Measurements from ENCODE around the gene SHE.

DNA sequence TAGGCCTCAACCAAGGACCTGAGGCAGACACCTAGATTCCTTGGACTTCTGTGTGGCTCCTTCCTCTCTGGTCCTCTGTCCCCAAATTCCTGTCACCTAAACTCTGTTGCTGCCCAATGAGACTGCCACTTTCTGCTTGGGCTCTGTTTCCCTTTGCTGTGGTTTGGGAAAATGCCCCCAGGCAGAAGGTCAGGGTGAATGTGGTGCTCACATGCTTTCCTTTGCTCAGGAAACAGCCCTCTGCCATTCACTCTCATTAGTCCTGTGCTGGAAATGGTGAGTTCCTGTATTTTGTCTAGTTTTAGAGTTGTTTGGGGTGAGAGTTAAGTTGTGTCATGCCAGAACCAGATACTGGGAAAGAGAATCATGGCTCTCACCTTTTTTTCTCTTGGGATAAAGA lies 22.7 kb upstream of the SHE start:
- TF ChIP-seq YY1 (IDR thresholded peaks at IDR 0.05) (no peak), RAD21 (IDR thresholded peaks at IDR 0.05) (no peak), TAF1 (conservative IDR thresholded peaks at IDR 0.05) (no peak), SP1 (IDR thresholded peaks at IDR 0.05) (no peak), RXRA (IDR thresholded peaks at IDR 0.05) (no peak), EGR1 (IDR thresholded peaks at IDR 0.05; ENCODE audit: low read depth in 2 of 2) (no peak), HNF4G (IDR thresholded peaks at IDR 0.05) (no peak), FOXA1 (IDR thresholded peaks at IDR 0.05) (no peak)
- TF ChIP-seq, protein P1, sequence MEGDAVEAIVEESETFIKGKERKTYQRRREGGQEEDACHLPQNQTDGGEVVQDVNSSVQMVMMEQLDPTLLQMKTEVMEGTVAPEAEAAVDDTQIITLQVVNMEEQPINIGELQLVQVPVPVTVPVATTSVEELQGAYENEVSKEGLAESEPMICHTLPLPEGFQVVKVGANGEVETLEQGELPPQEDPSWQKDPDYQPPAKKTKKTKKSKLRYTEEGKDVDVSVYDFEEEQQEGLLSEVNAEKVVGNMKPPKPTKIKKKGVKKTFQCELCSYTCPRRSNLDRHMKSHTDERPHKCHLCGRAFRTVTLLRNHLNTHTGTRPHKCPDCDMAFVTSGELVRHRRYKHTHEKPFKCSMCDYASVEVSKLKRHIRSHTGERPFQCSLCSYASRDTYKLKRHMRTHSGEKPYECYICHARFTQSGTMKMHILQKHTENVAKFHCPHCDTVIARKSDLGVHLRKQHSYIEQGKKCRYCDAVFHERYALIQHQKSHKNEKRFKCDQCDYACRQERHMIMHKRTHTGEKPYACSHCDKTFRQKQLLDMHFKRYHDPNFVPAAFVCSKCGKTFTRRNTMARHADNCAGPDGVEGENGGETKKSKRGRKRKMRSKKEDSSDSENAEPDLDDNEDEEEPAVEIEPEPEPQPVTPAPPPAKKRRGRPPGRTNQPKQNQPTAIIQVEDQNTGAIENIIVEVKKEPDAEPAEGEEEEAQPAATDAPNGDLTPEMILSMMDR (IDR thresholded peaks at IDR 0.05; ENCODE audit: low read depth, low read length, missing input control) = no peak
- TF ChIP-seq, protein P2, sequence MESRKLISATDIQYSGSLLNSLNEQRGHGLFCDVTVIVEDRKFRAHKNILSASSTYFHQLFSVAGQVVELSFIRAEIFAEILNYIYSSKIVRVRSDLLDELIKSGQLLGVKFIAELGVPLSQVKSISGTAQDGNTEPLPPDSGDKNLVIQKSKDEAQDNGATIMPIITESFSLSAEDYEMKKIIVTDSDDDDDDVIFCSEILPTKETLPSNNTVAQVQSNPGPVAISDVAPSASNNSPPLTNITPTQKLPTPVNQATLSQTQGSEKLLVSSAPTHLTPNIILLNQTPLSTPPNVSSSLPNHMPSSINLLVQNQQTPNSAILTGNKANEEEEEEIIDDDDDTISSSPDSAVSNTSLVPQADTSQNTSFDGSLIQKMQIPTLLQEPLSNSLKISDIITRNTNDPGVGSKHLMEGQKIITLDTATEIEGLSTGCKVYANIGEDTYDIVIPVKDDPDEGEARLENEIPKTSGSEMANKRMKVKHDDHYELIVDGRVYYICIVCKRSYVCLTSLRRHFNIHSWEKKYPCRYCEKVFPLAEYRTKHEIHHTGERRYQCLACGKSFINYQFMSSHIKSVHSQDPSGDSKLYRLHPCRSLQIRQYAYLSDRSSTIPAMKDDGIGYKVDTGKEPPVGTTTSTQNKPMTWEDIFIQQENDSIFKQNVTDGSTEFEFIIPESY (IDR thresholded peaks at IDR 0.05) = no peak
- TF ChIP-seq, protein P3, sequence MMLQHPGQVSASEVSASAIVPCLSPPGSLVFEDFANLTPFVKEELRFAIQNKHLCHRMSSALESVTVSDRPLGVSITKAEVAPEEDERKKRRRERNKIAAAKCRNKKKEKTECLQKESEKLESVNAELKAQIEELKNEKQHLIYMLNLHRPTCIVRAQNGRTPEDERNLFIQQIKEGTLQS (IDR thresholded peaks at IDR 0.05) = no peak
- TF ChIP-seq, protein P4, sequence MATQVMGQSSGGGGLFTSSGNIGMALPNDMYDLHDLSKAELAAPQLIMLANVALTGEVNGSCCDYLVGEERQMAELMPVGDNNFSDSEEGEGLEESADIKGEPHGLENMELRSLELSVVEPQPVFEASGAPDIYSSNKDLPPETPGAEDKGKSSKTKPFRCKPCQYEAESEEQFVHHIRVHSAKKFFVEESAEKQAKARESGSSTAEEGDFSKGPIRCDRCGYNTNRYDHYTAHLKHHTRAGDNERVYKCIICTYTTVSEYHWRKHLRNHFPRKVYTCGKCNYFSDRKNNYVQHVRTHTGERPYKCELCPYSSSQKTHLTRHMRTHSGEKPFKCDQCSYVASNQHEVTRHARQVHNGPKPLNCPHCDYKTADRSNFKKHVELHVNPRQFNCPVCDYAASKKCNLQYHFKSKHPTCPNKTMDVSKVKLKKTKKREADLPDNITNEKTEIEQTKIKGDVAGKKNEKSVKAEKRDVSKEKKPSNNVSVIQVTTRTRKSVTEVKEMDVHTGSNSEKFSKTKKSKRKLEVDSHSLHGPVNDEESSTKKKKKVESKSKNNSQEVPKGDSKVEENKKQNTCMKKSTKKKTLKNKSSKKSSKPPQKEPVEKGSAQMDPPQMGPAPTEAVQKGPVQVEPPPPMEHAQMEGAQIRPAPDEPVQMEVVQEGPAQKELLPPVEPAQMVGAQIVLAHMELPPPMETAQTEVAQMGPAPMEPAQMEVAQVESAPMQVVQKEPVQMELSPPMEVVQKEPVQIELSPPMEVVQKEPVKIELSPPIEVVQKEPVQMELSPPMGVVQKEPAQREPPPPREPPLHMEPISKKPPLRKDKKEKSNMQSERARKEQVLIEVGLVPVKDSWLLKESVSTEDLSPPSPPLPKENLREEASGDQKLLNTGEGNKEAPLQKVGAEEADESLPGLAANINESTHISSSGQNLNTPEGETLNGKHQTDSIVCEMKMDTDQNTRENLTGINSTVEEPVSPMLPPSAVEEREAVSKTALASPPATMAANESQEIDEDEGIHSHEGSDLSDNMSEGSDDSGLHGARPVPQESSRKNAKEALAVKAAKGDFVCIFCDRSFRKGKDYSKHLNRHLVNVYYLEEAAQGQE (IDR thresholded peaks at IDR 0.05) = no peak

Data from liver (tissue), 3 donors.